ENCODE results near the gene DUSP9.

The DUSP9 gene

DNA sequence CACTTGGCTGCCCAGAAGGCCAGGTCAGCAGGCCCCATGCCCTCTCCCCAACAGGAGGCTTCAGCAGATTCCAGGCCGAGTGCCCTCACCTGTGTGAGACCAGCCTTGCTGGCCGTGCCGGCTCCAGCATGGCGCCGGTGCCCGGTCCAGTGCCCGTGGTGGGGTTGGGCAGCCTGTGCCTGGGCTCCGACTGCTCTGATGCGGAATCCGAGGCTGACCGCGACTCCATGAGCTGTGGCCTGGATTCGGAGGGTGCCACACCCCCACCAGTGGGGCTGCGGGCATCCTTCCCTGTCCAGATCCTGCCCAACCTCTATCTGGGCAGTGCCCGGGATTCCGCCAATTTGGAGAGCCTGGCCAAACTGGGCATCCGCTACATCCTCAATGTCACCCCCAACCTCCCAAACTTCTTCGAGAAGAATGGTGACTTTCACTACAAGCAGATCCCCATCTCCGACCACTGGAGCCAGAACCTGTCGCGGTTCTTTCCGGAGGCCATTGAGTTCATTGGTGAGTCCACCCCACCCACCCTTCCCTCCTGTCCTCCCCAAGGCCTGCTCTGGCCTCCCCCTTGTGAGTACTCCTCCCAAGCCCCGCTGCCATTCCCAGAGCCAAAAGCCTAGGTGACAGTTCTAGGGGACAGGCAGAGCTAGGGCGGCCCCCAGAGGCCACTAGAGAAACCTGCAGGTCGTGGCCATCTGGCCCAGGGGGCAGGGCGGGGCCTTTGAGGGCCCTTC lies 2.3 kb downstream of the DUSP9 start:
- TF ChIP-seq, protein P1, sequence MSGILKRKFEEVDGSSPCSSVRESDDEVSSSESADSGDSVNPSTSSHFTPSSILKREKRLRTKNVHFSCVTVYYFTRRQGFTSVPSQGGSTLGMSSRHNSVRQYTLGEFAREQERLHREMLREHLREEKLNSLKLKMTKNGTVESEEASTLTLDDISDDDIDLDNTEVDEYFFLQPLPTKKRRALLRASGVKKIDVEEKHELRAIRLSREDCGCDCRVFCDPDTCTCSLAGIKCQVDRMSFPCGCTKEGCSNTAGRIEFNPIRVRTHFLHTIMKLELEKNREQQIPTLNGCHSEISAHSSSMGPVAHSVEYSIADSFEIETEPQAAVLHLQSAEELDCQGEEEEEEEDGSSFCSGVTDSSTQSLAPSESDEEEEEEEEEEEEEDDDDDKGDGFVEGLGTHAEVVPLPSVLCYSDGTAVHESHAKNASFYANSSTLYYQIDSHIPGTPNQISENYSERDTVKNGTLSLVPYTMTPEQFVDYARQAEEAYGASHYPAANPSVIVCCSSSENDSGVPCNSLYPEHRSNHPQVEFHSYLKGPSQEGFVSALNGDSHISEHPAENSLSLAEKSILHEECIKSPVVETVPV (CRISPR knock-in tag; IDR thresholded peaks at IDR 0.05), result no peak
- TF ChIP-seq GLIS3 (CRISPR knock-in tag; IDR thresholded peaks at IDR 0.05) (no peak), BACH2 (CRISPR knock-in tag; IDR thresholded peaks at IDR 0.05; ENCODE audit: borderline replicate concordance) (no peak), ZC3H10 (CRISPR knock-in tag; IDR thresholded peaks at IDR 0.05) (no peak), ZFP3 (CRISPR knock-in tag; IDR thresholded peaks at IDR 0.05) (no peak), ZNF70 (CRISPR knock-in tag; IDR thresholded peaks at IDR 0.05) (no peak), OSR1 (CRISPR knock-in tag; IDR thresholded peaks at IDR 0.05) (no peak), SNAI2 (CRISPR knock-in tag; IDR thresholded peaks at IDR 0.05) (no peak), PPARA (CRISPR knock-in tag; IDR thresholded peaks at IDR 0.05; ENCODE audit: borderline replicate concordance) (no peak), CSDC2 (CRISPR knock-in tag; IDR thresholded peaks at IDR 0.05) (no peak), ISL1 (CRISPR knock-in tag; IDR thresholded peaks at IDR 0.05) (no peak), ARNTL (CRISPR knock-in tag; IDR thresholded peaks at IDR 0.05; ENCODE audit: borderline replicate concordance, low read depth) (no peak), RARB (CRISPR knock-in tag; IDR thresholded peaks at IDR 0.05) (no peak), ZNF8 (CRISPR knock-in tag; IDR thresholded peaks at IDR 0.05) (no peak)
- TF ChIP-seq, protein P2, sequence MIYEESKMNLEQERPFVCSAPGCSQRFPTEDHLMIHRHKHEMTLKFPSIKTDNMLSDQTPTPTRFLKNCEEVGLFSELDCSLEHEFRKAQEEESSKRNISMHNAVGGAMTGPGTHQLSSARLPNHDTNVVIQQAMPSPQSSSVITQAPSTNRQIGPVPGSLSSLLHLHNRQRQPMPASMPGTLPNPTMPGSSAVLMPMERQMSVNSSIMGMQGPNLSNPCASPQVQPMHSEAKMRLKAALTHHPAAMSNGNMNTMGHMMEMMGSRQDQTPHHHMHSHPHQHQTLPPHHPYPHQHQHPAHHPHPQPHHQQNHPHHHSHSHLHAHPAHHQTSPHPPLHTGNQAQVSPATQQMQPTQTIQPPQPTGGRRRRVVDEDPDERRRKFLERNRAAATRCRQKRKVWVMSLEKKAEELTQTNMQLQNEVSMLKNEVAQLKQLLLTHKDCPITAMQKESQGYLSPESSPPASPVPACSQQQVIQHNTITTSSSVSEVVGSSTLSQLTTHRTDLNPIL (CRISPR knock-in tag; IDR thresholded peaks at IDR 0.05; ENCODE audit: low read depth), result no peak
- TF ChIP-seq, protein P3, sequence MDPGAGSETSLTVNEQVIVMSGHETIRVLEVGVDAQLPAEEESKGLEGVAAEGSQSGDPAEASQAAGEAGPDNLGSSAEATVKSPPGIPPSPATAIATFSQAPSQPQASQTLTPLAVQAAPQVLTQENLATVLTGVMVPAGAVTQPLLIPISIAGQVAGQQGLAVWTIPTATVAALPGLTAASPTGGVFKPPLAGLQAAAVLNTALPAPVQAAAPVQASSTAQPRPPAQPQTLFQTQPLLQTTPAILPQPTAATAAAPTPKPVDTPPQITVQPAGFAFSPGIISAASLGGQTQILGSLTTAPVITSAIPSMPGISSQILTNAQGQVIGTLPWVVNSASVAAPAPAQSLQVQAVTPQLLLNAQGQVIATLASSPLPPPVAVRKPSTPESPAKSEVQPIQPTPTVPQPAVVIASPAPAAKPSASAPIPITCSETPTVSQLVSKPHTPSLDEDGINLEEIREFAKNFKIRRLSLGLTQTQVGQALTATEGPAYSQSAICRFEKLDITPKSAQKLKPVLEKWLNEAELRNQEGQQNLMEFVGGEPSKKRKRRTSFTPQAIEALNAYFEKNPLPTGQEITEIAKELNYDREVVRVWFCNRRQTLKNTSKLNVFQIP (CRISPR knock-in tag; IDR thresholded peaks at IDR 0.05; ENCODE audit: borderline replicate concordance, low read depth), result no peak
- TF ChIP-seq, protein P4, sequence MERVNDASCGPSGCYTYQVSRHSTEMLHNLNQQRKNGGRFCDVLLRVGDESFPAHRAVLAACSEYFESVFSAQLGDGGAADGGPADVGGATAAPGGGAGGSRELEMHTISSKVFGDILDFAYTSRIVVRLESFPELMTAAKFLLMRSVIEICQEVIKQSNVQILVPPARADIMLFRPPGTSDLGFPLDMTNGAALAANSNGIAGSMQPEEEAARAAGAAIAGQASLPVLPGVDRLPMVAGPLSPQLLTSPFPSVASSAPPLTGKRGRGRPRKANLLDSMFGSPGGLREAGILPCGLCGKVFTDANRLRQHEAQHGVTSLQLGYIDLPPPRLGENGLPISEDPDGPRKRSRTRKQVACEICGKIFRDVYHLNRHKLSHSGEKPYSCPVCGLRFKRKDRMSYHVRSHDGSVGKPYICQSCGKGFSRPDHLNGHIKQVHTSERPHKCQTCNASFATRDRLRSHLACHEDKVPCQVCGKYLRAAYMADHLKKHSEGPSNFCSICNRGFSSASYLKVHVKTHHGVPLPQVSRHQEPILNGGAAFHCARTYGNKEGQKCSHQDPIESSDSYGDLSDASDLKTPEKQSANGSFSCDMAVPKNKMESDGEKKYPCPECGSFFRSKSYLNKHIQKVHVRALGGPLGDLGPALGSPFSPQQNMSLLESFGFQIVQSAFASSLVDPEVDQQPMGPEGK (CRISPR knock-in tag; IDR thresholded peaks at IDR 0.05; ENCODE audit: borderline replicate concordance), result no peak
- ATAC-seq, result peak; percentile 82

DNA sequence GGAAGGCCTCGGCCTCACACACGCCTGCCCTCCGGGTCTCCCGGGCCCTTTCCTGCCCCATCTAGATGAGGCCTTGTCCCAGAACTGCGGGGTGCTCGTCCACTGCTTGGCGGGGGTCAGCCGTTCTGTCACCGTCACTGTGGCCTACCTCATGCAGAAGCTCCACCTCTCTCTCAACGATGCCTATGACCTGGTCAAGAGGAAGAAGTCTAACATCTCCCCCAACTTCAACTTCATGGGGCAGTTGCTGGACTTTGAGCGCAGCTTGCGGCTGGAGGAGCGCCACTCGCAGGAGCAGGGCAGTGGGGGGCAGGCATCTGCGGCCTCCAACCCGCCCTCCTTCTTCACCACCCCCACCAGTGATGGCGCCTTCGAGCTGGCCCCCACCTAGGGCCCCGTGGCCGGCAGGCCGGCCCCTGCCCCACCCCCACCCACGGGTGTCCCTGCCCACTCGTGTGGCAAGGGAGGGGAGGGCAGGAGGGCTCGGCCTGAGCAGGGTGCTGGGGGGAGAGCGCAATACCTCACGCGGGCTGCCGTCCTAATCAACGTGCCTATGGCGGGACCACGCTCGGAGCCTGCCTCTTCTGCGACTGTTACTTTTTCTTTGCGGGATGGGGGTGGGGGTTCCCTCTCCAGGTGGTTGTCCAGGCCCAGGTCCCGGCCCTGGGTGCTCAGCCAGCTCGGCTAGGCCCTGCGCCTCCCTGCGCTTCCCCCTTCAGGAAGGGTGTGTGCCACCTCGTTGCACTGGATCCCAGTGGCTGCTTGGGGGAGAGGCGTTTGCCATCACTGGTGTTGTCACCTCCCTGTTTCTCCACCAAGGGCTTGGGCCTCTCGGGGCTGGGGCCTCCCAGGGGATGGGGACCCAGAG lies 3.1 kb downstream of the DUSP9 start:
- no peak for ATAC-seq

More for the DNA sequence above, 3.1 kb downstream of the DUSP9 start:
- TF ChIP-seq, protein P2 (CRISPR knock-in tag; IDR thresholded peaks at IDR 0.05; ENCODE audit: low read depth), result no peak
- no peak for TF ChIP-seq ZFP30 (CRISPR knock-in tag; IDR thresholded peaks at IDR 0.05)
- TF ChIP-seq OSR1 (CRISPR knock-in tag; IDR thresholded peaks at IDR 0.05), result no peak
- no peak for TF ChIP-seq TOX (CRISPR knock-in tag; IDR thresholded peaks at IDR 0.05; ENCODE audit: borderline replicate concordance)
- no peak for TF ChIP-seq CSDC2 (CRISPR knock-in tag; IDR thresholded peaks at IDR 0.05)
- TF ChIP-seq ZNF565 (CRISPR knock-in tag; conservative IDR thresholded peaks at IDR 0.05; ENCODE audit: low read depth), result no peak
- TF ChIP-seq, protein P4 (CRISPR knock-in tag; IDR thresholded peaks at IDR 0.05; ENCODE audit: borderline replicate concordance), result no peak
- TF ChIP-seq ISL1 (CRISPR knock-in tag; IDR thresholded peaks at IDR 0.05), result no peak
- TF ChIP-seq ARNTL (CRISPR knock-in tag; IDR thresholded peaks at IDR 0.05; ENCODE audit: borderline replicate concordance, low read depth), result no peak
- no peak for TF ChIP-seq ZFP3 (CRISPR knock-in tag; IDR thresholded peaks at IDR 0.05)
- TF ChIP-seq SNAI2 (CRISPR knock-in tag; IDR thresholded peaks at IDR 0.05), result no peak
- TF ChIP-seq GLIS3 (CRISPR knock-in tag; IDR thresholded peaks at IDR 0.05), result no peak
- no peak for TF ChIP-seq BACH2 (CRISPR knock-in tag; IDR thresholded peaks at IDR 0.05; ENCODE audit: borderline replicate concordance)
- TF ChIP-seq ZNF70 (CRISPR knock-in tag; IDR thresholded peaks at IDR 0.05), result no peak
- no peak for TF ChIP-seq RARB (CRISPR knock-in tag; IDR thresholded peaks at IDR 0.05)
- TF ChIP-seq, protein P1 (CRISPR knock-in tag; IDR thresholded peaks at IDR 0.05), result no peak
- TF ChIP-seq TCF4 (CRISPR knock-in tag; IDR thresholded peaks at IDR 0.05; ENCODE audit: borderline replicate concordance), result no peak

Measured in SK-N-SH treated with all-trans-retinoic acid at 6 μM for 48 hours (cell line).